K562 (cell line): ENCODE data around the gene RYK. TPM values are rescaled to one million over a fixed set of nuclear protein-coding genes. Genes with fewer than 3 reads are reported as not detected.

Source experiments
- ATAC-seq: fragments of 200-7000 bp; cut with Tn5 transposase; 3 replicates; pipeline ENCODE4 v1.9.1; 2020; ENCODE audit warnings: moderate library complexity
- BruUV-seq: library from RNA; stranded (reverse); fragments of 400-500 nt; replicated peaks from 2 replicates; lab custom pipeline; 2021; lab: Mats Ljungman, UMichigan
- CTCF ChIA-PET: fragments of 300-600 bp; formaldehyde crosslinking; extraction: SDS; loops from one replicate; lab custom pipeline; 2021; ENCODE audit warnings: low intra/inter-chr PET ratio; lab: Yijun Ruan, JAX
- POLR2A ChIA-PET: fragments of 300-600, 350-650 bp; sonication (Branson Sonifier 250); formaldehyde crosslinking; extraction: SDS; loops from one replicate; lab custom pipeline; 2021; ENCODE audit warnings: antibody characterized with exemption, inconsistent platforms; lab: Yijun Ruan, JAX
- DNase-seq, 4 experiments: peaks; one replicate each; pipeline versions ENCODE4 v3.0.0 to v3.0.0-alpha.2; 2011 to 2018; ENCODE audit warnings: low spot score in 3 of 4, mixed read lengths in 3 of 4; ENCODE audit errors: extremely low read depth in 1 of 4
- FAIRE-seq: peaks from 2 replicates; lab custom pipeline; 2011; peaks lifted over from hg19 to GRCh38; lab: Jason Lieb, UNC
- H2AFZ ChIP-seq: 2 replicates; pipeline ENCODE4 v1.6.0; 2011; ENCODE audit warnings: low read depth, low read length, control low read depth, inconsistent platforms
- H3K27ac ChIP-seq: fragments of 200-600 bp; 3 replicates; pipeline ENCODE4 v1.8.0; 2011; ENCODE audit warnings: low read depth, mild to moderate bottlenecking, control low read depth, inconsistent platforms, low read length, moderate library complexity, mixed read lengths; ENCODE audit errors: extremely low read depth
- H3K27me3 ChIP-seq, 2 experiments: fragments of 300-600 bp in 1 of 2; 2 replicates in 1 of 2; 3 replicates in 1 of 2; pipeline versions ENCODE4 v1.6.0 to v1.8.0; 2011; ENCODE audit warnings: inconsistent platforms in 2 of 2, low read length in 2 of 2, mild to moderate bottlenecking in 1 of 2, mixed read lengths in 1 of 2, moderate library complexity in 1 of 2; ENCODE audit not compliant: control insufficient read depth in 2 of 2, insufficient read depth in 2 of 2
- H3K36me3 ChIP-seq: fragments of 300-600 bp; 3 replicates; pipeline ENCODE4 v1.8.0; 2011; ENCODE audit warnings: mild to moderate bottlenecking, low read length, inconsistent platforms; ENCODE audit not compliant: control insufficient read depth, insufficient read depth
- H3K4me1 ChIP-seq, 2 experiments: fragments of 200-600 bp in 1 of 2; replicated peaks in 1 of 2; 2 replicates in 1 of 2; 3 replicates in 1 of 2; pipeline versions ENCODE4 v1.5.1 to v1.8.0; 2011; ENCODE audit warnings: inconsistent platforms in 2 of 2, low read length in 2 of 2, mild to moderate bottlenecking in 1 of 2, mixed read lengths in 1 of 2, moderate library complexity in 1 of 2; ENCODE audit not compliant: control insufficient read depth in 2 of 2, insufficient read depth in 2 of 2
- H3K4me2 ChIP-seq: 2 replicates; pipeline ENCODE4 v1.6.1; 2011; ENCODE audit warnings: low read length, control low read depth, inconsistent platforms, mixed read lengths; ENCODE audit not compliant: insufficient read depth
- H3K4me3 ChIP-seq: fragments of 200-600 bp; sonication (generic), shearing (Covaris generic); 2 replicates; pipeline ENCODE4 v1.5.1; 2016; ENCODE audit warnings: control low read depth, inconsistent platforms
- H3K79me2 ChIP-seq: fragments of 200-600 bp; 3 replicates; pipeline ENCODE4 v1.8.0; 2011; ENCODE audit warnings: low read length, inconsistent platforms; ENCODE audit not compliant: control insufficient read depth, insufficient read depth
- H3K9ac ChIP-seq, 2 experiments: 2 replicates each; pipeline versions ENCODE4 v1.6.0 to v1.6.1; 2011; ENCODE audit warnings: low read depth in 2 of 2, low read length in 2 of 2, control low read depth in 1 of 2, inconsistent platforms in 1 of 2, mild to moderate bottlenecking in 1 of 2, mixed read lengths in 1 of 2; ENCODE audit not compliant: insufficient read depth in 1 of 2
- H3K9me1 ChIP-seq: one replicate; pipeline ENCODE4 v1.6.0; 2011; ENCODE audit warnings: inconsistent platforms, mild to moderate bottlenecking, low read length, moderate library complexity; ENCODE audit not compliant: control insufficient read depth, insufficient read depth
- H3K9me3 ChIP-seq: replicated peaks from 2 replicates; pipeline ENCODE4 v1.5.1; 2011; ENCODE audit warnings: low read depth, low read length, inconsistent platforms; ENCODE audit not compliant: control insufficient read depth, insufficient read depth
- H4K20me1 ChIP-seq: replicated peaks from 2 replicates; pipeline ENCODE4 v1.6.1; 2011; ENCODE audit warnings: low read length, inconsistent platforms, mixed read lengths; ENCODE audit not compliant: control insufficient read depth, insufficient read depth
- ARID4B ChIP-seq: sonication (generic); formaldehyde crosslinking; IDR thresholded peaks from 2 replicates; pipeline ENCODE4 v1.8.0; 2022; ENCODE audit warnings: mild to moderate bottlenecking, missing genetic modification reagents
- BMI1 ChIP-seq: fragments of 150-350 bp; IDR thresholded peaks from 2 replicates; pipeline ENCODE4 v1.6.1; 2014; ENCODE audit warnings: low read length
- HMGXB4 ChIP-seq: sonication (generic); formaldehyde crosslinking; IDR thresholded peaks from 2 replicates; pipeline ENCODE4 v1.8.1; 2023; ENCODE audit warnings: mild to moderate bottlenecking, missing genetic modification reagents
- POLR2G ChIP-seq: fragments of 200-400 bp; formaldehyde crosslinking; IDR thresholded peaks from 2 replicates; pipeline ENCODE4 v1.6.1; 2017; ENCODE audit warnings: low read depth, mild to moderate bottlenecking, antibody characterized with exemption, low read length, moderate library complexity
- POLR3G ChIP-seq: IDR thresholded peaks from 2 replicates; pipeline ENCODE4 v1.6.1; 2011; ENCODE audit not compliant: insufficient read length, insufficient replicate concordance; ENCODE audit errors: extremely low read depth
- PRMT5 ChIP-seq: sonication (generic); formaldehyde crosslinking; IDR thresholded peaks from 2 replicates; pipeline ENCODE4 v1.5.0; 2020; ENCODE audit warnings: missing genetic modification reagents
- THRAP3 ChIP-seq: fragments of 450-650 bp; IDR thresholded peaks from 2 replicates; pipeline ENCODE4 v1.6.1; 2016; ENCODE audit warnings: mild to moderate bottlenecking, inconsistent platforms, borderline replicate concordance
- ZBTB49 ChIP-seq: sonication (generic); formaldehyde crosslinking; IDR thresholded peaks from 2 replicates; pipeline ENCODE4 v1.8.0; 2022; ENCODE audit warnings: missing genetic modification reagents, mild to moderate bottlenecking, borderline replicate concordance
- ZNF584 ChIP-seq: fragments of 200-800 bp; sonication (Bioruptor generic); IDR thresholded peaks from 2 replicates; pipeline ENCODE4 v1.6.1; 2016; ENCODE audit warnings: low read depth, mild to moderate bottlenecking, missing genetic modification characterization, missing compliant biosample characterization
- ZNF589 ChIP-seq: fragments of 200-800 bp; sonication (Bioruptor generic); IDR thresholded peaks from 2 replicates; pipeline ENCODE4 v1.6.1; 2016; ENCODE audit warnings: low read depth, missing genetic modification characterization, missing compliant biosample characterization
- ZNF644 ChIP-seq: fragments of 200-800 bp; sonication (Bioruptor generic); IDR thresholded peaks from 2 replicates; pipeline ENCODE4 v1.6.1; 2016; ENCODE audit warnings: low read depth, missing genetic modification characterization, missing compliant biosample characterization
- ZNF699 ChIP-seq: fragments of 250-450 bp; sonication (Bioruptor Pico); IDR thresholded peaks from 2 replicates; pipeline ENCODE4 v1.8.0; 2021; ENCODE audit warnings: mild to moderate bottlenecking, moderate library complexity; ENCODE audit not compliant: insufficient replicate concordance
- WGBS: fragments of 100-300 bp; shearing (Covaris generic); methylation state at CpG from one replicate; pipeline ENCODE4 v1.1.6; 2016; ENCODE audit warnings: low coverage, mixed read lengths; ENCODE audit not compliant: insufficient coverage; ENCODE audit errors: missing lambda C conversion rate; 5-methylcytosine and 5-hydroxymethylcytosine counted together
- in situ Hi-C: fragments of 300-500 bp; cut with MboI; formaldehyde crosslinking; loops from 4 replicates; pipeline ENCODE4 v1.15.0; 2018; ENCODE audit warnings: inconsistent platforms, mixed read lengths
- intact Hi-C: fragments of 100-400 bp; cut with micrococcal nuclease; formaldehyde crosslinking; loops from 2 replicates; pipeline ENCODE4 v1.14.2; 2022
- polyA plus RNA-seq, 8 experiments: library from polyadenylated mRNA; depleted of rRNA in 4 of 8; stranded (reverse) in 5 of 8; unstranded in 3 of 8; fragments of >200 nt; fragmentation: Nextera tagmentation in 2 of 8; fragmentation: Illumina TruSeq in 1 of 8; extraction: Ambion mirVana in 2 of 8; extraction: Trizol in 1 of 8; gene quantifications; 2 replicates each; pipeline versions ENCODE4 v1.2.1 to v1.2.3, GENCODE V29; 2011 to 2014; ENCODE audit warnings: inconsistent platforms in 1 of 8, missing spikeins in 1 of 8
- total RNA-seq, 7 experiments: library from RNA; depleted of rRNA in 6 of 7; stranded (reverse); fragments of >200 nt in 6 of 7; fragmentation: Illumina TruSeq in 2 of 7; extraction: Trizol in 2 of 7; gene quantifications; 2 replicates each; pipeline versions ENCODE4 v1.2.1 to v1.2.3, GENCODE V29; 2011 to 2021; ENCODE audit warnings: low replicate concordance in 1 of 7
- TF ChIP-seq, protein P1 (sequence below): IDR thresholded peaks from 2 replicates; pipeline ENCODE4 v1.6.1; 2014; ENCODE audit warnings: antibody characterized with exemption

RYK gene
- total and polyA plus RNA-seq, 9 of the 15 experiments (the other 6 are each of a cell fraction or from before 2014, with no cell fraction given): 4.2 to 29.5 (median 16.6) TPM

DNA sequence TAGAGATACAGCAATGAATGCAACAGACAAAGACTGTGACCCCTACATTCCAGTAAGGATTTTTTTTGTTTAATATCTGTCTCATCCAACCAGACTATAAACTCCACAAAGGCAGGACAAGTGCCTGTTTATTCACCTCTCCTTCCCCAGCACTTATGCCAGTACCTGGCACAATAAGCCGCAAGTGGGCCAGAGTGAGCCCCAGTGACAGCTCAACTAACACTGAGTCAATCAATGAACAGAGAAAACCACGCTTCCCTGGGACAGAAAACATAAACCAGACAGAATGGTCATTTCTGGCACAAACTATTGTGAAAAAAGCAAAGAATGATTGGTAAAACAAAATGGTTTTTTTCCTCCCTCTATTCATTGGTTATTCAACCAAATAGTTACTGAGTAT is 52.2 kb downstream of the RYK start:
- no TSS peak for BruUV-seq
- Histone ChIP-seq H2AFZ (no peak overlapping the region), H3K36me3 (peaks cover 21% of the 10 kb centered on the region), H3K4me2 (no peak overlapping the region), H4K20me1 (no peaks in the 10 kb centered on the region), H3K4me3 (no peak overlapping the region), H3K27ac (no peak overlapping the region), H3K9ac (no peak overlapping the region), H3K27me3 (no peaks in the 10 kb centered on the region), H3K9me3 (no peaks in the 10 kb centered on the region), H3K9me1 (no peaks in the 10 kb centered on the region), H3K4me1 (no peaks in the 10 kb centered on the region), H3K79me2 (no peaks in the 10 kb centered on the region)
- intact Hi-C loops: no loop called here
- DNase-seq (no peak), ATAC-seq (no peak), FAIRE-seq (no peak)
- ChIA-PET POLR2A (no interaction called here), CTCF (interaction anchor here (1.5 kb wide), 1 partner anchor 180 kb away, joined by 5 read pairs; no protein-coding TSS in a partner anchor)
- in situ Hi-C loops: no loop called here
- 92% methylated on average over 2 of the region's 2 CpGs for whole genome bisulfite sequencing
- TF ChIP-seq, protein P1, sequence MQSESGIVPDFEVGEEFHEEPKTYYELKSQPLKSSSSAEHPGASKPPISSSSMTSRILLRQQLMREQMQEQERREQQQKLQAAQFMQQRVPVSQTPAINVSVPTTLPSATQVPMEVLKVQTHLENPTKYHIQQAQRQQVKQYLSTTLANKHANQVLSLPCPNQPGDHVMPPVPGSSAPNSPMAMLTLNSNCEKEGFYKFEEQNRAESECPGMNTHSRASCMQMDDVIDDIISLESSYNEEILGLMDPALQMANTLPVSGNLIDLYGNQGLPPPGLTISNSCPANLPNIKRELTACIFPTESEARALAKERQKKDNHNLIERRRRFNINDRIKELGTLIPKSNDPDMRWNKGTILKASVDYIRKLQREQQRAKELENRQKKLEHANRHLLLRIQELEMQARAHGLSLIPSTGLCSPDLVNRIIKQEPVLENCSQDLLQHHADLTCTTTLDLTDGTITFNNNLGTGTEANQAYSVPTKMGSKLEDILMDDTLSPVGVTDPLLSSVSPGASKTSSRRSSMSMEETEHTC: no peak
- TF ChIP-seq THRAP3 (no peak), ARID4B (CRISPR knock-in tag) (no peak), ZNF644 (tag) (no peak), BMI1 (no peak), ZBTB49 (CRISPR knock-in tag) (no peak), POLR3G (no peak), PRMT5 (CRISPR knock-in tag) (no peak), POLR2G (no peak), ZNF584 (no peak), ZNF589 (no peak), ZNF699 (no peak), HMGXB4 (CRISPR knock-in tag) (no peak)
